ENCODE data around the gene METRNL.
A peak's percentile ranks its signal among the peaks of the same experiment; 100 is the strongest.

The METRNL gene

GRCh38 chr17:83080858-83081683 lies 1.7 kb downstream of the METRNL start:
- DNase-seq, result peak; percentile 39

DNA sequence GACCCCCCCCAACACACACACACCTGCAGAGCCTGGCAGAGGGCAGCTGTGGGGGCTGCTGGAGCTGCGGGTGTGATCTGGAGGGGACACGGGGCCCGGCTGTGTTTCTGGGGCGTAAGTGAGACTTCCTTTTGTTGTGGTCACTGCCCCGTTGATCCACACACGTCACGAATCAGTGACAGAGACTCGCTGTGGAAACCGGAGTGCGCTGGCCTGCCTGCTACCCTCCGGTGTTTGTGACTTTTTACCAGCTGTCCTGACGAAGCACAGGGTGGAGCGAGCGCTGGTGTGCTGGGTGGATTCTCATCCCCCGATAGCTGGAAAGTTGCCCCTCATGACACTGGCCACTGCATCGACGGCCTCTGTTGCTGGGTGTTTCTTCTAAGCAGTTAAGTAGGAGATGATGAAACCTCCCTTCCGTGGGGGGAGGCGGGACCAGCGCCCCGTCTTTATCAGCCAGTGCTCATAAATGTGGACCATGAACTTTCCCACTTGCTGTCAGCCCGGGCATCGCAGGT lies 2.3 kb downstream of the METRNL start:
- DNase-seq, result no peak

- no peak for DNase-seq
Measured at GRCh38 chr17:83082424-83082823, 3.0 kb downstream of the METRNL start.

DNA sequence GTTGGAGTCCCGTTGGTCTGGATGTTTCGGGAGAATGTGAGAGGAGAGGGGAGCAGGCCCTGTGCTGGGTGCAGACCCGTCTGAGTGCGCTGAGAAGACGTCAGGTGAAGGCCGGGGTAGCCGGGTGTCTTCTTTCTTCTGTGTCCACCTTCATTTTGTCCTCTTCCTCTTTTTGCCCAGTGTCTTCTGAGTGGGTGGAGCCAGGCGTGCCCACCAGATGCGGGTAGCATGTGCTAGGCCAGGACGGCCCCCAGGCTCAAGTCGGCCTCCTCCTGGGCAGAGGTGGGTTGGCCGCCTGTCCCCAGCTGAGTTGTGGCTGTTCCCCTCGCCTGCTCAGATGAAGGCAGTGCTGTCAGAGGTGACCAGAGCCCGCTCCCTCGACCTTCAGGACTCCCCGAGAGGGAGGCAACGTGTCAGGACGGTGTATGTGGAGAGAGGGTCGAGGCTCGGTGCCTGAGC lies 3.5 kb downstream of the METRNL start:
- DNase-seq, result no peak

GRCh38 chr17:83083368-83084201 lies 4.2 kb downstream of the METRNL start:
- DNase-seq, result peak; percentile 95

GRCh38 chr17:83084214-83084613 lies 4.8 kb downstream of the METRNL start:
- DNase-seq, result no peak

- no peak for DNase-seq
Measured at GRCh38 chr17:83084621-83085056, 5.2 kb downstream of the METRNL start.

DNA sequence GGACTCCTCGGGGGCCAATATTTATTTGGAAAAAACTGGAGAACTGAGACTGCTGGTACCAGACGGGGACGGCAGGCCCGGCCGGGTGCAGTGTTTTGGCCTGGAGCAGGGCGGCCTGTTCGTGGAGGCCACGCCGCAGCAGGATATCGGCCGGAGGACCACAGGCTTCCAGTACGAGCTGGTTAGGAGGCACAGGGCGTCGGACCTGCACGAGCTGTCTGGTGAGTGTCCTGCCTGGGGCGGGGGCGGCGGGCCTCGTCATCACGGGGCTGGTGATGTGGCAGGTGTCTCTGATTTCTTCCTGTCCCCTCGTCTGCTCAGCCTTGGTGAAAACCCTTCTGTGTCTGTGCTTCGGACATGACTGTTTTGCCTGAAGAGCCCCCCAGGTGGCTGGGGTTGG lies 5.7 kb downstream of the METRNL start:
- no peak for DNase-seq

GRCh38 chr17:83085526-83086198 lies 6.3 kb downstream of the METRNL start:
- DNase-seq, result no peak

DNA sequence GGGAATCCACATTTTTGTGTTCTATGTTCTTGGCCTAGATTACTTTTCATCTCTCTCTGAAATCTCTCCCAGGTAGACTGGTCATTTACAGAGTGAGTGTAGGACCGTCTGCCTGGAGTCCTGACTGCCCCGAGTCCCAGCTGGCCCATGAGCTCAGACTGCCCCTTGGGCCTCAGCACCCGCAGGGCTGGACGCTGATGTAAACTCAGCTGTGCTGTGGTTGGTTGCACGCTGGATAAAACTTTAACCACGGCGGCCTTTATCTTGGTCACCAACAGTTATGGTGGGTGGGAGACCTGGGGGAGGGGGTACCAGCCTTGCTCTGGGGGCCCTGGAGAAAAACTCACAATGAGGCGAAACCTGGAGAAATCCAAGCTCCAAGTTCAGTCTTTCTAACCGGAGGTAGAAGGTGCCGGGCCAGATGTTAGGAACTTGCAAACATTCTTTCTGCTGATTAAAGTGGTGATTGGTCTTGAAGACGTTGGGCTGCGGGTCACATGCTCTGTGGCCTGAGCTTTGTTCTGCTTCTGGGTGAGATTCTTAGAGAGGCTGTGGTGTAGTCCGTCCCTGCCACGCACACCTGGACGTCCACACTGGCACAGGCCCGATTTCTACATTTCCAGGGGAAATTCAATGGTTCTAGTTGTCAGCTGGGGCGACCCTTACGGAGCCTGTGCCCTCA lies 6.9 kb downstream of the METRNL start:
- DNase-seq, result no peak

- DNase-seq, result no peak
Measured at GRCh38 chr17:83086907-83087787, 7.7 kb downstream of the METRNL start.

- DNase-seq, result no peak
Measured at GRCh38 chr17:83087788-83088360, 8.5 kb downstream of the METRNL start.

DNA sequence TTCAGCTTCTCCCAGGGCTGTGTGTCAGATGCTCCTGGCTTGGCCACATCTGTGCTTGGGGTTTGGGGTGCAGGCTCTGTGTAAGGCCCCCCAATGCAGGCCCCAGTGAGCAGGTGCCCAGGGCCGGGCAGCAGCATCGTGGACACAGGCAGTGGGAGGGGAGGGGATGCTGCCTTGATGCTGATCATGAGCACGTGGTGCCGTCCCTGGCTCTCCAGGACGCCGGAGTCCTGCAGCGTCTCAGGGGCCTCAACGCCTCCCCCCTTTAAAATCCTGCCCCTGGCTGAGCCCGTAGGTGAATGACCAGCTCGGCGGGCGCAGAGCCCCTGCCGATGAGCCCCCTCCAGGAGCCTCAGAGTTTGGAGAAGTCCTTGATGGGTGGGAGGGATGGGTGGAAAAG lies 9.0 kb downstream of the METRNL start:
- DNase-seq, result no peak

- DNase-seq, result no peak
Measured at GRCh38 chr17:83088909-83089308, 9.5 kb downstream of the METRNL start.

DNA sequence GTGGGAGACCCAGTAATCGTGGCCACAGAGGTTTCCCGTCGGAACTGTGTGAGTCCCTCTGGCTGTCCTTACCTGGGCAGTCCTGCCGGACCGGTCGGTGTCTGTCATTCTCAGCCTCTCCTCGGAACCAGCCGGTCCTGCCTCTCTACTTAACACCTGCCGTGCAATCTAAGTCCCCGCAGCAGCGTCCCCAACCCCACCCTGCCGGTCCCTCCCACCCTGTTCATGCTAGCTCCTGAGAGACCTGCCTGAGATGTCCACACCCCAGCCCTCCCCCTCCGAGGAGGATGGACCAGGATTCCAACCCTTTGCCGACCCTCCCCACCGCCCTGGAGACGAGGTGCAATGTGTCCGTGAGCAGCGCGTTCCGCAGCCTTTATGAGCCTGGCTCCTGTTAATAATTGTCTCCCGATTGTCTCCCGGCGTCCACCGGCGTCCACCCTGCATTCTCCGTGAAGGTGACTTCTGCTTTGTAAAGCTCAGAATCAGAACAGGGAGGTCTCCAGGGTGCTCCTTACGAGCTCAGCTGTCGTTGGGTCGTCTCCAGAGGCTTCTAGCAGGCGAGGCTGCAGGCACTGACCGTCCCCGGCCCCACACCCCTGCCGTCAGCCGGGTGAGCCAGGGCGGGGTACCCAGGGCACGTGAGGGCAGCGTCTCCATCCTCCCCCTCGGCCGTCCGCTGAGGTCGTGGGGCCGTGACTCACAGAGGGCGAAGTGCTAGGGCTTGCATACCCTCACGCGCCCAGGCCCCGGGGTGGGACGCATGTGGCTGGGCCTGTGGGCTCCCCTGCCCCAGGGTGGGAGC lies 10.1 kb downstream of the METRNL start:
- DNase-seq, result no peak

- no peak for DNase-seq
Measured at GRCh38 chr17:83090444-83091256, 11.2 kb downstream of the METRNL start.

DNA sequence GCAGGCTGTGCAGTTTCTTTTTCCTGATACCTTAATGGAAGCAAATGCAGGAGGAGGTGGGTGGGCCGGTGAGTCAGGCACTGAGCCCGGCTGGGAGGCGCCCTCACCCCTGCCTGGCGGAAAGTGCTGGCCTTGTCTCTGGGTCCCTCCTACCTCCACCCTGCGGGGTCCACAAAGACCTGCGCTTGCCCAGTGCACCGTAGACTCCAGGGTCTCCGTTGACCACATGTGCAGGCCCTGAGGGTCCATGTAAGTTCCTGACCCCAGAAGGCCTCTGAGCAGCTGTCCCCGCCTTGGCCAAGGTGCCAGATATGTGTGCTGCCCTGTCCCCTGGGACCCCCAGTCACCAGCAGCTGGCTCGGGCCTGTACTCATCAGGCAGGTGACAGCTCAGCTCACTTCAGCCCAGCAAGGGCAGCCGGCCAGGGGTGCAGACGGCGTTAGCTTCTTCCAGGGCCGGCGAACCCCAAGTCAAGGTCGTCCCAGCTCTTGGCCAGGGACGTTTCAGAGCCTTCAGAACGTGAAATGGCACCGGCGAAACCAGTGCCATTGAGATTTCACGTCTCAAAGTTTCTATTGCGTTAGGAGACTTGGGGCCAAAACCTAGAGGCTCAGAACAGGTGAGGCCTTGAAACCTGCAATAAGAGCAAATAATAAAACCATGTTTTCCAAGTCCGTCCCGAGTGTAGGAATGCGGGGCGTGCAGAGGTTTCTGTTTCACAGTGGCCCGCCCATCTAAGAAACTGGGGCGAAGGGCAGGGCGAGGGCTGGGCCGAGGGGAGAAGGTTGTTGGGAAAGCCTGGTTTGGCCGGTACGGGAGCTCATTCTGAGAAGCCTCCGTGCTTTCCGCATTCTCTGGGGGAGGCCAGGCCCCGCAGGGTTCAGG lies 12.1 kb downstream of the METRNL start:
- DNase-seq, result no peak

DNA sequence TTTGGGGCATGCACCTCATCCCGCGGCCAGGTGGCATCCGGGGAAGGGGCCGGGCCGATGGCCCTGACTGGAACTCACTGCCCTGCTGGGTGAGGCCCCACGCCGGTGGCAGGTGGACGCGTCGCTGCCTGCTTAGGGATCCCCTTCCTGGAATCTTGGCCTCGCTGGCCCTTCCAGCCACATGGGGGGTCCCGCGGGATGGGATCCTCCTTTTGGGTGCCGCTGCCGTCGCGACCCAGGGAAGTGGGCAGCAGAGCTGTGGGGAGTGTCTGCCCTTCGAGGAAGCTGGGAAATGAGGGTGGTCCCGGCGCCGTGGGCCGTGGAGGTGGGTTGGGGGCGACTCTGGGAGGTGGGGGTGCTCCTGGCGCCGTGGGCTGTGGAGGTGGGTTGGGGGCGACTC lies 12.8 kb downstream of the METRNL start:
- DNase-seq, result no peak
